PC-9 (cell line): Measurements from ENCODE around the gene PGS1. TPM values are rescaled to one million over a fixed set of nuclear protein-coding genes. Genes with fewer than 3 reads are reported as not detected.

ENCODE experiments used
- BruUV-seq: library from RNA; stranded (reverse); fragments of 400-500 nt; replicated peaks from 2 replicates; lab custom pipeline; 2021; lab: Mats Ljungman, UMichigan
- CTCF ChIA-PET: fragments of 300-600 bp; sonication (Branson Sonifier 250); formaldehyde crosslinking; loops from one replicate; lab custom pipeline; 2022; ENCODE audit warnings: antibody characterized with exemption; lab: Charles Lee
- POLR2A ChIA-PET: fragments of 300-600 bp; sonication (Branson Sonifier 250); formaldehyde crosslinking; loops from one replicate; lab custom pipeline; 2022; ENCODE audit warnings: antibody characterized with exemption; ENCODE audit not compliant: unreplicated experiment; lab: Charles Lee
- DNase-seq, 2 experiments: peaks; one replicate each; pipeline versions ENCODE4 v3.0.0 to v3.0.0-alpha.2; 2015 to 2022; ENCODE audit warnings: mixed read lengths in 1 of 2
- H2AFZ ChIP-seq: fragments of 200-600 bp; sonication (generic); 2 replicates; pipeline ENCODE4 v1.8.1; 2017; ENCODE audit warnings: antibody characterized with exemption
- H3F3A ChIP-seq: fragments of 200-600 bp; sonication (generic); 2 replicates; pipeline ENCODE4 v1.8.1; 2017; ENCODE audit warnings: antibody characterized with exemption, mild to moderate bottlenecking, low read depth; ENCODE audit not compliant: insufficient read depth
- H3K27ac ChIP-seq: fragments of 200-600 bp; sonication (generic); 2 replicates; pipeline ENCODE4 v1.6.1; 2016; ENCODE audit warnings: mixed run types
- H3K27me3 ChIP-seq: fragments of 200-600 bp; sonication (generic); 2 replicates; pipeline ENCODE4 v1.6.1; 2016; ENCODE audit warnings: low read depth, mixed run types; ENCODE audit not compliant: insufficient read depth
- H3K36me3 ChIP-seq: fragments of 200-600 bp; sonication (generic); 2 replicates; pipeline ENCODE4 v1.6.1; 2016; ENCODE audit warnings: low read depth, mixed run types
- H3K4me1 ChIP-seq: fragments of 200-600 bp; sonication (generic); replicated peaks from 2 replicates; pipeline ENCODE4 v1.6.1; 2016; ENCODE audit warnings: mixed run types; ENCODE audit not compliant: insufficient read depth
- H3K4me2 ChIP-seq: fragments of 200-600 bp; sonication (generic); 2 replicates; pipeline ENCODE4 v1.6.1; 2017; ENCODE audit warnings: mixed run types
- H3K4me3 ChIP-seq: fragments of 200-600 bp; sonication (generic); 2 replicates; pipeline ENCODE4 v1.6.1; 2016; ENCODE audit warnings: mixed run types
- H3K79me2 ChIP-seq: fragments of 200-600 bp; sonication (generic); 2 replicates; pipeline ENCODE4 v1.6.1; 2017; ENCODE audit warnings: low read depth, mixed run types
- H3K9me2 ChIP-seq: fragments of 200-600 bp; sonication (generic); 2 replicates; pipeline ENCODE4 v1.8.1; 2017; ENCODE audit warnings: mild to moderate bottlenecking; ENCODE audit not compliant: insufficient read depth
- H3K9me3 ChIP-seq: fragments of 200-600 bp; sonication (generic); 2 replicates; pipeline ENCODE4 v1.8.1; 2016; ENCODE audit warnings: low read depth; ENCODE audit not compliant: insufficient read depth
- H4K20me1 ChIP-seq: fragments of 200-600 bp; sonication (generic); 2 replicates; pipeline ENCODE4 v1.8.1; 2017; ENCODE audit not compliant: insufficient read depth
- EZH2 ChIP-seq: fragments of 200-600 bp; sonication (generic); IDR thresholded peaks from 2 replicates; pipeline ENCODE4 v1.8.0; 2017; ENCODE audit warnings: antibody characterized with exemption, low read depth
- intact Hi-C: fragments of 100-400 bp; cut with micrococcal nuclease; formaldehyde crosslinking; loops from one replicate; pipeline ENCODE4 v1.10.0; 2022; ENCODE audit not compliant: unreplicated experiment
- total RNA-seq: library from RNA; stranded (reverse); gene quantifications from 2 replicates; pipeline ENCODE4 v1.2.3, GENCODE V29; 2021
- TF ChIP-seq, protein P1 (sequence below): fragments of 200-600 bp; sonication (generic); conservative IDR thresholded peaks from 2 replicates; pipeline ENCODE4 v1.6.1; 2017; ENCODE audit warnings: mixed run types, antibody characterized with exemption, mild to moderate bottlenecking, moderate library complexity

PGS1 gene
- total RNA-seq, 1 experiment from 2014 or later: 40.2 TPM

DNA sequence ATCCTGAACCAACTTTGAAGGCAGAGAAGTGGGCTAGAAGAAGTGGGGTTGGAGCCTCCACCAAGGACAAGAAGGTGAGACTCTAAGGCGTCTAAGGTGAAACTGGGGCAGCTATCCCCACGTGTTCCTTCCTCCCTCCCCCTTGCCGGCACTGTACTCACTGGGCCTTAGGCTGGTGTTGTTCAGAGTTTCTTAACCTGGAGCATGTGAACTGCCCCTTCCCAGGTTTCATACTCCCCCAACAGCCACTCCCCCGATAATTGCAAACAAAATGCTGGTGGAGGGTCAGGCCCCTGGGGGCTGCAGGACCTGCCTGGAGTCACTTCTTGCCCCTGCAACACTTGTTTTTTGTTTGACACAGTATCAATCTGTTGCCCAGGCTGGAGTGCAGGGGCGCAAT lies 11.3 kb upstream of the PGS1 start:
- Histone ChIP-seq H3K36me3 (no peaks in the 10 kb centered on the region), H3F3A (no peaks in the 10 kb centered on the region), H3K4me3 (no peak overlapping the region), H3K4me1 (no peaks in the 10 kb centered on the region), H3K9me3 (no peaks in the 10 kb centered on the region), H3K27me3 (no peaks in the 10 kb centered on the region), H2AFZ (no peak overlapping the region), H3K27ac (no peak overlapping the region), H3K79me2 (no peaks in the 10 kb centered on the region), H3K9me2 (no peaks in the 10 kb centered on the region), H3K4me2 (no peak overlapping the region), H4K20me1 (no peaks in the 10 kb centered on the region)
- ChIA-PET CTCF (no interaction called here), POLR2A (no interaction called here)
- no peak for TF ChIP-seq EZH2
- TF ChIP-seq, protein P1, sequence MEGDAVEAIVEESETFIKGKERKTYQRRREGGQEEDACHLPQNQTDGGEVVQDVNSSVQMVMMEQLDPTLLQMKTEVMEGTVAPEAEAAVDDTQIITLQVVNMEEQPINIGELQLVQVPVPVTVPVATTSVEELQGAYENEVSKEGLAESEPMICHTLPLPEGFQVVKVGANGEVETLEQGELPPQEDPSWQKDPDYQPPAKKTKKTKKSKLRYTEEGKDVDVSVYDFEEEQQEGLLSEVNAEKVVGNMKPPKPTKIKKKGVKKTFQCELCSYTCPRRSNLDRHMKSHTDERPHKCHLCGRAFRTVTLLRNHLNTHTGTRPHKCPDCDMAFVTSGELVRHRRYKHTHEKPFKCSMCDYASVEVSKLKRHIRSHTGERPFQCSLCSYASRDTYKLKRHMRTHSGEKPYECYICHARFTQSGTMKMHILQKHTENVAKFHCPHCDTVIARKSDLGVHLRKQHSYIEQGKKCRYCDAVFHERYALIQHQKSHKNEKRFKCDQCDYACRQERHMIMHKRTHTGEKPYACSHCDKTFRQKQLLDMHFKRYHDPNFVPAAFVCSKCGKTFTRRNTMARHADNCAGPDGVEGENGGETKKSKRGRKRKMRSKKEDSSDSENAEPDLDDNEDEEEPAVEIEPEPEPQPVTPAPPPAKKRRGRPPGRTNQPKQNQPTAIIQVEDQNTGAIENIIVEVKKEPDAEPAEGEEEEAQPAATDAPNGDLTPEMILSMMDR: no peak
- BruUV-seq: no TSS peak
- intact Hi-C loops: loop anchor here (10.0 kb wide), 1 partner anchor 118 kb away; no protein-coding TSS in a partner anchor
- no peak for DNase-seq

DNA sequence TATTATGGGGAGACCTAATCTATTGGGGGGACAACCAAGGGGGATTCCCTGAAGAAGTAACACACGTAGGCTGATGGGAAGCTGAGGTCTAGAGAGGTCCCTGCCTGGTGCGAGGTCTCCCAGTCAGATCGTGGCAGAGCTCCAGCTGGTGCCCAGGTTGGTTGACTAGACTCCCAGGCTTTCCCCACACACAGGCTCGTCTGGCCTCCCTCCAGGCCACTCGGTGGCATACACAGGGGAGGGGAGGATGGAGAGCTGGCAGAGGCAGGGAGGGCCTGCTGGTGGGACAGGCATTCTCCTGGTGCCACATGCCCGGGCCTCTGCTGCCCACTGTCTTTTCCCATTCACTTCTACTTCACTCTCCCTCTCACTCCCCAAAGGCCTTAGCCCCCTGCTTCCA lies 10.1 kb upstream of the PGS1 start:
- ChIA-PET POLR2A (no interaction called here), CTCF (no interaction called here)
- H3K79me2 ChIP-seq: no peaks in the 10 kb centered on the region
- H3F3A ChIP-seq: no peaks in the 10 kb centered on the region
- BruUV-seq: no TSS peak
- no peaks in the 10 kb centered on the region for H3K36me3 ChIP-seq
- H3K4me2 ChIP-seq: no peak overlapping the region
- H3K27me3 ChIP-seq: no peaks in the 10 kb centered on the region
- no peak for TF ChIP-seq EZH2
- TF ChIP-seq, protein P1: no peak
- no peaks in the 10 kb centered on the region for H4K20me1 ChIP-seq
- H3K27ac ChIP-seq: no peak overlapping the region
- no peak for DNase-seq
- intact Hi-C loops: loop anchor here (10.0 kb wide), 1 partner anchor 116 kb away; no protein-coding TSS in a partner anchor
- no peaks in the 10 kb centered on the region for H3K9me3 ChIP-seq
- H3K4me3 ChIP-seq: no peak overlapping the region
- no peak overlapping the region for H2AFZ ChIP-seq
- no peaks in the 10 kb centered on the region for H3K9me2 ChIP-seq
- no peaks in the 10 kb centered on the region for H3K4me1 ChIP-seq

DNA sequence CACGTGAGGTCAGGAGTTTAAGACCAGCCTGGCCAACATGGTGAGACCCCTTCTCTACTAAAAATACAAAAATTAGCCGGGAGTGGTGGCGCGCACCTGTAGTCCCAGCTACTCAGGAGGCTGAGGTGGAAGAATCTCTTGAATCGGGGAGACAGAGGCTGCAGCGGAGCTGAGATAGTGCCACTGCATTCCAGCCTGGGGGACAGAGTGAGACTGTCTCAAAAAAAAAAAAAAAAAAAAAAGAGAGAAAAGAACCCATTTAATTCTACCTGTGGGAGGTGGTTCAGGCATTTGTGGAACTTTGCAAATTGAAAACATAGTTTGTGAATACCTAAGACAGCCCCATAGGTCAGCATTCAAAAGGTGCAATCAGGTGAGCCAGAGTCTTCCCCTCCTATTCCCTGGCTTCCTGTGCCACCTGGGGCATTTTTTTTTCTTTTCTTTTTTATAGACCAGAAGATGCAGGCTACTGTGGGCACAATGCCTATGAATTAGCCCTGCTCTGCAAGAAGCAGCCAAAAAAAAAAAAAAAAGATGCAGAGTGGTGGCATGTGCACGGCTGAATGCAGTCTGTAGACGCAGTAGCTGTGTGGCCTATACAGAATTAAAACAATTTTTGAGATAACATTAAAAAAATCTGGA lies 9.5 kb upstream of the PGS1 start:
- Histone ChIP-seq H3F3A (no peaks in the 10 kb centered on the region), H3K9me3 (no peaks in the 10 kb centered on the region), H2AFZ (no peak overlapping the region), H3K27me3 (no peaks in the 10 kb centered on the region), H3K27ac (no peak overlapping the region), H4K20me1 (no peaks in the 10 kb centered on the region), H3K9me2 (no peaks in the 10 kb centered on the region), H3K79me2 (no peaks in the 10 kb centered on the region), H3K4me1 (peaks cover 5% of the 10 kb centered on the region), H3K4me2 (no peak overlapping the region), H3K36me3 (no peaks in the 10 kb centered on the region), H3K4me3 (no peak overlapping the region)
- ChIA-PET POLR2A (interaction anchor here (0.6 kb wide), 1 partner anchor 113 kb away, joined by 3 read pairs; no protein-coding TSS in a partner anchor), CTCF (no interaction called here)
- intact Hi-C loops: loop anchor here (10.0 kb wide), 1 partner anchor 116 kb away; no protein-coding TSS in a partner anchor
- no peak for TF ChIP-seq EZH2
- TF ChIP-seq, protein P1: no peak
- DNase-seq: no peak
- no TSS peak for BruUV-seq
